Measurements from ENCODE around the gene RABEPK. TPM values are rescaled to one million over a fixed set of nuclear protein-coding genes. Genes with fewer than 3 reads are reported as not detected.
"Not testable (repeated sequence)": the region's sequence is repeated elsewhere in the genome, so short reads cannot be mapped to it uniquely, and the experiment has no call there.

RABEPK gene
- total RNA-seq, 4 donors from 2014 or later: 12.6 to 19.9 (median 13.4) TPM

DNA sequence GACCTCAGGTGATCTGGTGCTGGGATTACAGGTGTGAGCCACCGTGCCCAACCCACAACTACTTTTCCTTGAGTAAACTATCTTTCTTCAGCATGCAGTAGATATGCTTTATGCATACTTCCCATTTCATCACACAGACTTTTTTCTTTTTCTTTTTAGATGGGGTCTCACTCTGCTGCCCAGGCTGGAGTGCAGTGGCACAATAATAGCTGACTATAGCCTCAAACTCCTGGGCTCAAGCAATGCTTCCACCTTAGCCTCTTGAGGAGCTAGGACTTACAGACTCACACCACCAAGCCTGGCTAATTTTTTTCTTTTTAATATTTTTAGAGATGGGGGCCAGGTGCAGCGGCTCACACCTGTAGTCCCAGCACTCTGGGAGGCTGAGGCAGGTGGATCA is 33.6 kb upstream of the RABEPK start:
- TF ChIP-seq, protein P1, sequence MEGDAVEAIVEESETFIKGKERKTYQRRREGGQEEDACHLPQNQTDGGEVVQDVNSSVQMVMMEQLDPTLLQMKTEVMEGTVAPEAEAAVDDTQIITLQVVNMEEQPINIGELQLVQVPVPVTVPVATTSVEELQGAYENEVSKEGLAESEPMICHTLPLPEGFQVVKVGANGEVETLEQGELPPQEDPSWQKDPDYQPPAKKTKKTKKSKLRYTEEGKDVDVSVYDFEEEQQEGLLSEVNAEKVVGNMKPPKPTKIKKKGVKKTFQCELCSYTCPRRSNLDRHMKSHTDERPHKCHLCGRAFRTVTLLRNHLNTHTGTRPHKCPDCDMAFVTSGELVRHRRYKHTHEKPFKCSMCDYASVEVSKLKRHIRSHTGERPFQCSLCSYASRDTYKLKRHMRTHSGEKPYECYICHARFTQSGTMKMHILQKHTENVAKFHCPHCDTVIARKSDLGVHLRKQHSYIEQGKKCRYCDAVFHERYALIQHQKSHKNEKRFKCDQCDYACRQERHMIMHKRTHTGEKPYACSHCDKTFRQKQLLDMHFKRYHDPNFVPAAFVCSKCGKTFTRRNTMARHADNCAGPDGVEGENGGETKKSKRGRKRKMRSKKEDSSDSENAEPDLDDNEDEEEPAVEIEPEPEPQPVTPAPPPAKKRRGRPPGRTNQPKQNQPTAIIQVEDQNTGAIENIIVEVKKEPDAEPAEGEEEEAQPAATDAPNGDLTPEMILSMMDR (IDR thresholded peaks at IDR 0.05): no peak
- no peak for ATAC-seq (ENCODE audit: low FRiP score)
- no peak for DNase-seq (ENCODE audit: low spot score)

DNA sequence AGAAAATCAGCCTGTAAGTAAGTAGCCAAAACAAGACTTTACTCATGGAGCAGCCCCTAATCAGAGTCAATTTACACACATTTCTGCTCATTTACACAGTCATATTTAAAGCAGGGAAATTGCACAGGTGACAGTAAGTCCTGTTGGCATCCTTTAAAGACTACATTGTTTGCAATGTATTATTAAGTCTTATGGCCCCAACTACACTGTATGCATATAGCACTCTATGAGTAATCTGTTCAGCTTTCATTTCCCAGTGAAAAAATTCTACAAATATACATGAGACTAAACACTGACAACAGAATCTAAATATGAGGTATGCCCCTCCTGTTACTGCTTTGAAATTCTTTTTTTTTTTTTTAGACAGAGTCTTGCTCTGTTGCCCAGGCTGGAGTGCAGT is 30.4 kb upstream of the RABEPK start:
- ATAC-seq (ENCODE audit: low FRiP score) (no peak), DNase-seq (ENCODE audit: low spot score) (no peak)
- TF ChIP-seq, protein P1 (IDR thresholded peaks at IDR 0.05): no peak

DNA sequence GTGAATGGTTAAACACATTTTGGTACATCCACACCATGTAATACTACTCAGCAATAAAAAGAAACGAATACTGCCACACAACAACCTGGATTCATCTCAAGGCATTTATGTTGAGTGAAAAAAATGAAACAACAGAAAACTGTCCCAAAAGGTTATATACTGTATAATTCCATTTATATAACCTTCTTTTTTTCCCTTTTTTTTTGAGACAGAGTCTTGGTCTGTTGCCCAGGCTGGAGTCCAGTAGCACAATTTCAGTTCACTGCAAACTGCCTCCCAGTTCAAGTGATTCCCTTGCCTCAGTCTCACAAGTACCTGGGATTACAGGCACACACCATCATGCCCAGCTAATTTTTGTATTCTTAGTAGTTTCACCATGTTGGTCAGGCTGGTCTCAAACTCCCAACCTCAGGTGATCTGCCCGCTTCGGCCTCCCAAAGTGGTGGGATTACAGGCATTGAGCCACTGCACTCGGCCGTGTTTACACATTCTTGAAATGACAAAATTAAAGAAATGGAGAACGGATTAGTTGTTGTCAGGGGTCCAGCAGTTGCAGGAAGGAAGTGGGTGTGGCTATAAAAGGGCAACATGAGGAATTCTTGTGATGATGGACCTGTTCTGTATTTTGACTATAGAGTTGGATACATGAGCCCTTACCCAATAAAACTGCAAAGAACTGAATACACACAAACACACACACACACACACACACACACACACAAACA is 28.1 kb upstream of the RABEPK start:
- ATAC-seq (ENCODE audit: low FRiP score) (no peak), DNase-seq (ENCODE audit: low spot score) (no peak)
- TF ChIP-seq, protein P1 (IDR thresholded peaks at IDR 0.05): no peak

DNA sequence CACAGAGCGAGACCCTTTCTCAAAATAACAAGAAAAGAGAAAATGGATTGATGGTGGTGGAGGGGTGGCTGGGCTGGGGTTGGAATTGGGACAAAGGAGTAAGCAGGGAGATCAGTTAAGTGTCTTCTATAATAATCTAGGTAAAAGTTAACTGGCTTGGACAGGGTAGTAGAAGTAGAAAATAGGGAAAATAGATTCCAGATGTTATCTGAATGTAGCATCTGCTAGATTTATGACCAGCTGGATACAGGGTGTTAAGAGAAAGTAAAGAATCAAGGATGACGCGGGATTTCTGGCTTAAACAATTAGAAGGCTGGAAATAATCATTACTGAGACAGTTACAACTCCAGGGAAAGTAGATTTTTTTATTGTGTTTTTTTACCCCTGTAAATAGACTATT is 23.7 kb upstream of the RABEPK start:
- ATAC-seq (ENCODE audit: low FRiP score) (no peak), DNase-seq (ENCODE audit: low spot score) (no peak)
- TF ChIP-seq, protein P1 (IDR thresholded peaks at IDR 0.05): no peak

GRCh38 chr9:125177888-125178287 is 22.5 kb upstream of the RABEPK start:
- ATAC-seq (ENCODE audit: low FRiP score): no peak
- TF ChIP-seq, protein P1 (IDR thresholded peaks at IDR 0.05): no peak
- DNase-seq (ENCODE audit: low spot score): no peak

GRCh38 chr9:125179776-125180175 is 20.6 kb upstream of the RABEPK start:
- ATAC-seq (ENCODE audit: low FRiP score); DNase-seq (ENCODE audit: low spot score): not testable (repeated sequence)

DNA sequence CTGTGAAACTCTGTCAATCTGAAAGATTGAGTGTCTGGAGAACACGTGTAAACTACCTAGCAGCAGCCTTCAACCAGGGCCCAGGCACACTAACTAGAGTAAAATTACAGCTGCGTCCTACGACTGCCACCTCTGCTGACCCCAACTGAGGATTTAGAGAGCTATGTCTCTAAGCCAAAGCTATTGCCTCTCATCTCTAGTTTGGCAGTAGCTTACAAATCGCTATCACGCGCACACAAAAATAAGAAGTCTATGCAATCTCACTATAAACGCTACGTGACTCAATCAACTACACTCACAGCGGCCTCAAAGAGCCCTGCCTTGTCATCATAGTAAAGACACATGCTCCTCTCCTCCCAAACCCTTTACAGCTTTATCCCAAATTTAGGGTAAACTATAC is 19.5 kb upstream of the RABEPK start:
- ATAC-seq (ENCODE audit: low FRiP score): no peak
- TF ChIP-seq, protein P1 (IDR thresholded peaks at IDR 0.05): no peak
- DNase-seq (ENCODE audit: low spot score): no peak

- not testable (repeated sequence) for ATAC-seq (ENCODE audit: low FRiP score); DNase-seq (ENCODE audit: low spot score)
Observed at GRCh38 chr9:125181756-125182155, 18.6 kb upstream of the RABEPK start.
